Loucy (cell line): ENCODE measurements around the gene SLAMF7.
A peak's percentile ranks its signal among the peaks of the same experiment; 100 is the strongest.
"Not testable (repeated sequence)": the region's sequence is repeated elsewhere in the genome, so short reads cannot be mapped to it uniquely, and the experiment has no call there.

Source experiments
- H2AFZ ChIP-seq: fragments of 200-600 bp; sonication (generic); 2 replicates; pipeline ENCODE4 v1.6.0; 2016; ENCODE audit warnings: antibody characterized with exemption, mild to moderate bottlenecking, low read length, moderate library complexity
- H3F3A ChIP-seq: fragments of 200-600 bp; 2 replicates; pipeline ENCODE4 v1.6.0; 2016; ENCODE audit warnings: antibody characterized with exemption, low read depth, mild to moderate bottlenecking
- H3K27me3 ChIP-seq: fragments of 200-600 bp; sonication (generic); 2 replicates; pipeline ENCODE4 v1.6.1; 2014; ENCODE audit warnings: low read length, mild to moderate bottlenecking; ENCODE audit not compliant: insufficient read depth, poor library complexity, severe bottlenecking
- H3K36me3 ChIP-seq: fragments of 200-600 bp; sonication (generic); 2 replicates; pipeline ENCODE4 v1.6.1; 2016; ENCODE audit warnings: low read length; ENCODE audit not compliant: insufficient read depth
- H3K4me1 ChIP-seq: fragments of 200-600 bp; sonication (generic); 2 replicates; pipeline ENCODE4 v1.5.1; 2014; ENCODE audit warnings: low read length, mild to moderate bottlenecking; ENCODE audit not compliant: insufficient read depth, poor library complexity, severe bottlenecking
- H3K4me2 ChIP-seq: fragments of 200-600 bp; sonication (generic); 2 replicates; pipeline ENCODE4 v1.6.0; 2014; ENCODE audit warnings: antibody characterized with exemption, low read length, low read depth, mild to moderate bottlenecking; ENCODE audit not compliant: poor library complexity, severe bottlenecking
- H3K4me3 ChIP-seq: fragments of 200-600 bp; sonication (generic); 2 replicates; pipeline ENCODE4 v1.5.1; 2014; ENCODE audit warnings: low read length, mild to moderate bottlenecking, mixed read lengths; ENCODE audit not compliant: poor library complexity, severe bottlenecking
- H3K79me2 ChIP-seq: fragments of 200-600 bp; sonication (generic); 2 replicates; pipeline ENCODE4 v1.6.1; 2014; ENCODE audit warnings: low read length; ENCODE audit not compliant: insufficient read depth
- H3K9ac ChIP-seq: fragments of 200-600 bp; sonication (generic); 2 replicates; pipeline ENCODE4 v1.6.0; 2014; ENCODE audit warnings: mild to moderate bottlenecking, low read depth, low read length, moderate library complexity; ENCODE audit not compliant: poor library complexity, severe bottlenecking
- H3K9me2 ChIP-seq: fragments of 200-600 bp; sonication (generic); replicated peaks from 2 replicates; pipeline ENCODE4 v1.6.1; 2016; ENCODE audit warnings: low read depth, low read length, mixed read lengths
- H3K9me3 ChIP-seq: fragments of 200-600 bp; sonication (generic); 2 replicates; pipeline ENCODE4 v1.6.1; 2014; ENCODE audit warnings: mild to moderate bottlenecking, antibody characterized with exemption, low read length, low read depth; ENCODE audit not compliant: insufficient read depth
- H4K20me1 ChIP-seq: fragments of 200-600 bp; sonication (generic); 2 replicates; pipeline ENCODE4 v1.6.0; 2014; ENCODE audit warnings: antibody characterized with exemption, low read length, mild to moderate bottlenecking; ENCODE audit not compliant: insufficient read depth, poor library complexity, severe bottlenecking
- CTCF ChIP-seq: fragments of 200-600 bp; sonication (generic); conservative IDR thresholded peaks from 2 replicates; pipeline ENCODE4 v1.5.1; 2014; ENCODE audit warnings: mild to moderate bottlenecking, antibody characterized with exemption, low read length
- EZH2phosphoT487 ChIP-seq: fragments of 200-600 bp; IDR thresholded peaks from 2 replicates; pipeline ENCODE4 v1.6.1; 2018; ENCODE audit warnings: antibody characterized with exemption, mild to moderate bottlenecking, moderate library complexity, borderline replicate concordance

Gene SLAMF7

DNA sequence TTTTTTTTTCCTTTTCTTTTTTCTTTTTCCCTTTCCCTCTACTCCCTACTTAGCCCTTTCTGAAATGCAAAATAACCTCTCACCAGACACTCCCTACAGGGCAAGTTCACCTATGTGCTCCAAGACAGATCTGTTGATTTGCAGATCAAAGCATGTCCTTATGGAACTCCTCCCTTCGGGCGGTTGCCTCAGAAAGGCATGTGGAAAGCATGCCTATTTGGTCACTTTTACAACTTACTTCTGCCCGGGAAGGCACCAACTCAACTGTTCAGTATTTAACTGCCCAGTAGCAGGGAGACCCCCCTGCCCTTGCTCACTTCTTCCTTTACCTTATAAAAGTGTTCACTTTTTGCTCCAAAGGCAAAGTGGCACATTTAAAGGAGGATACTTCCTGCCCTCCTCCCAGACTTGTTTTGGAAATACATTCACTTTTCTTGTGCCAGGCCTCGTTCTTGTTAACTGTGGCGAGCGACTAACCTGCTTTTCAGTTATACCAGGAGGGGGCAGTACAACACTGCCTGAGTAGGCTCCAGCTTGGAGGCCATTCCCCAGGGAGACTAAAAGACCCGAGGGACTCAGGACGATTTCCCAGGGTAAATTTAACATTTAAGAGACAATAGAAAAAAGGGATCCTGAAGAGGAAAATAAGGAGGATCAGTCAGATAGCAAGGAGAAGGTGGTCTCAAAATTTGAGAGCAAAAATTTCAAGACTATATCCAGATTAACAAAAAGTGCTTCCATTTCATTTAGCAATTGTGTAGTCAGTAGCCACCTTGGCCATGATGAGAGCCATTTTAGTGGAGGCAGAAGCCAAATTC, 12.3 kb upstream of the SLAMF7 start:
- H4K20me1 ChIP-seq = no peaks in the 10 kb centered on the region
- no peaks in the 10 kb centered on the region for H3K36me3 ChIP-seq
- peak overlapping the region; percentile 45 for H3K4me2 ChIP-seq
- H3K4me3 ChIP-seq = peak overlapping the region; percentile 16
- H3K9ac ChIP-seq = peak overlapping the region; percentile 30
- H3K27me3 ChIP-seq = no peaks in the 10 kb centered on the region
- H3K9me2 ChIP-seq = no peaks in the 10 kb centered on the region
- peak overlapping the region; percentile 89 for H2AFZ ChIP-seq
- no peaks in the 10 kb centered on the region for H3F3A ChIP-seq
- TF ChIP-seq EZH2phosphoT487 (no peak), CTCF (peak; percentile 99)
- H3K9me3 ChIP-seq = no peaks in the 10 kb centered on the region
- H3K4me1 ChIP-seq = peaks cover 46% of the 10 kb centered on the region
- H3K79me2 ChIP-seq = no peaks in the 10 kb centered on the region

GRCh38 chr1:160727316-160727640, 11.8 kb upstream of the SLAMF7 start:
- Histone ChIP-seq H3K9me2 (no peaks in the 10 kb centered on the region), H2AFZ (peak overlapping the region; percentile 89)

DNA sequence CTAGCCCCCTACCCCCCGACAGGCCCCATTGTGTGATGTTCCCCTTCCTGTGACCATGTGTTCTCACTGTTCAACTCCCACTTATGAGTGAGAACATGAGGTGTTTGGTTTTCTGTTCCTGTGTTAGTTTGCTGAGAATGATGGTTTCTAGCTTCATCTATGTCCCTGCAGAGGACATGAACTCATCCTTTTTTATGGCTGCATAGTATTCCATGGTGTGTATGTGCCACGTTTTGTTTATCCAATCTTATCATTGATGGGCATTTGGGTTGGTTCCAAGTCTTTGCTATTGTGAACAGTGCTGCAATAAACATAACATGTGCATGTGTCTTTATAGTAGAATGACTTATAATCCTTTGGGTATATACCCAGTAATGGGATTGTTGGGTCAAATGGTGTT, 7.5 kb upstream of the SLAMF7 start:
- H3K4me2 ChIP-seq, H4K20me1 ChIP-seq, H3K9me2 ChIP-seq, H3K27me3 ChIP-seq, H3K4me1 ChIP-seq, H3K36me3 ChIP-seq, H3K79me2 ChIP-seq, H3F3A ChIP-seq, H3K9me3 ChIP-seq, H3K9ac ChIP-seq, H3K4me3 ChIP-seq, H2AFZ ChIP-seq: not testable (repeated sequence)

More at GRCh38 chr1:160727316-160727640, 11.8 kb upstream of the SLAMF7 start:
- Histone ChIP-seq H3K9me3 (no peaks in the 10 kb centered on the region), H3K4me3 (peak overlapping the region; percentile 16), H3F3A (no peaks in the 10 kb centered on the region), H3K27me3 (no peaks in the 10 kb centered on the region), H3K4me2 (peak overlapping the region; percentile 45), H3K36me3 (no peaks in the 10 kb centered on the region), H3K79me2 (no peaks in the 10 kb centered on the region), H3K4me1 (peaks cover 43% of the 10 kb centered on the region), H3K9ac (peak overlapping the region; percentile 30), H4K20me1 (no peaks in the 10 kb centered on the region)
- TF ChIP-seq EZH2phosphoT487 = no peak
- TF ChIP-seq CTCF = no peak

- Histone ChIP-seq H3K79me2 (no peaks in the 10 kb centered on the region), H2AFZ (no peak overlapping the region), H3K4me2 (no peak overlapping the region), H4K20me1 (no peaks in the 10 kb centered on the region), H3K9me3 (peaks cover 7% of the 10 kb centered on the region; the same call in 1 of the 2 replicates), H3K4me3 (no peak overlapping the region), H3K4me1 (peaks cover 3% of the 10 kb centered on the region), H3K9me2 (no peaks in the 10 kb centered on the region), H3K27me3 (no peaks in the 10 kb centered on the region), H3K9ac (no peak overlapping the region), H3K36me3 (no peaks in the 10 kb centered on the region), H3F3A (no peaks in the 10 kb centered on the region)
- no peak for TF ChIP-seq EZH2phosphoT487
- TF ChIP-seq CTCF = no peak
These were observed 7.1 kb upstream of the SLAMF7 start for GRCh38 chr1:160731990-160732389.
